Activated T-cell treated with anti-CD3 and anti-CD28 coated beads, Interleukin-2, amount 50 U/mL, for 24 hours (primary cell): ENCODE results near the gene ZBTB12.
"Not testable (repeated sequence)": the region's sequence is repeated elsewhere in the genome, so short reads cannot be mapped to it uniquely, and the experiment has no call there.

Source experiments
- DNase-seq: peaks from one replicate; pipeline ENCODE4 v3.0.0-alpha.2; 2020
- H3K27ac Mint-ChIP-seq: 2 replicates; pipeline ENCODE4 v1.8.0; 2020; ENCODE audit warnings: mild to moderate bottlenecking, mixed read lengths
- H3K27me3 Mint-ChIP-seq: 2 replicates; pipeline ENCODE4 v1.8.0; 2020; ENCODE audit warnings: mixed read lengths
- H3K36me3 Mint-ChIP-seq: 2 replicates; pipeline ENCODE4 v1.8.0; 2020; ENCODE audit warnings: low read depth, mixed read lengths
- H3K4me1 Mint-ChIP-seq: 2 replicates; pipeline ENCODE4 v1.8.0; 2020; ENCODE audit warnings: low read depth, mixed read lengths
- H3K4me3 Mint-ChIP-seq: 2 replicates; pipeline ENCODE4 v1.8.0; 2020; ENCODE audit warnings: mild to moderate bottlenecking, moderate library complexity, mixed read lengths
- H3K9me3 Mint-ChIP-seq: 2 replicates; pipeline ENCODE4 v1.8.0; 2020; ENCODE audit warnings: mixed read lengths

The ZBTB12 gene

GRCh38 chr6:31908791-31909190 lies 6.9 kb upstream of the ZBTB12 start:
- no peak overlapping the region for H3K4me3 Mint-ChIP-seq
- DNase-seq: no peak
- no peaks in the 10 kb centered on the region for H3K9me3 Mint-ChIP-seq
- peaks cover 29% of the 10 kb centered on the region for H3K4me1 Mint-ChIP-seq
- no peaks in the 10 kb centered on the region for H3K36me3 Mint-ChIP-seq
- no peak overlapping the region for H3K27ac Mint-ChIP-seq
- peaks cover 15% of the 10 kb centered on the region for H3K27me3 Mint-ChIP-seq

- not testable (repeated sequence) for H3K36me3 Mint-ChIP-seq, H3K9me3 Mint-ChIP-seq, H3K4me3 Mint-ChIP-seq, DNase-seq, H3K27ac Mint-ChIP-seq
- Mint-ChIP-seq H3K27me3 (peaks cover 15% of the 10 kb centered on the region), H3K4me1 (peaks cover 29% of the 10 kb centered on the region)
Measured at GRCh38 chr6:31908255-31908654, 6.4 kb upstream of the ZBTB12 start.

- H3K27me3 Mint-ChIP-seq: peaks cover 13% of the 10 kb centered on the region
- H3K27ac Mint-ChIP-seq: no peak overlapping the region
- no peak for DNase-seq
- no peaks in the 10 kb centered on the region for H3K9me3 Mint-ChIP-seq
- peaks cover 36% of the 10 kb centered on the region for H3K4me1 Mint-ChIP-seq
- H3K36me3 Mint-ChIP-seq: no peaks in the 10 kb centered on the region
- no peak overlapping the region for H3K4me3 Mint-ChIP-seq
Measured at GRCh38 chr6:31907158-31907813, 5.4 kb upstream of the ZBTB12 start.

DNA sequence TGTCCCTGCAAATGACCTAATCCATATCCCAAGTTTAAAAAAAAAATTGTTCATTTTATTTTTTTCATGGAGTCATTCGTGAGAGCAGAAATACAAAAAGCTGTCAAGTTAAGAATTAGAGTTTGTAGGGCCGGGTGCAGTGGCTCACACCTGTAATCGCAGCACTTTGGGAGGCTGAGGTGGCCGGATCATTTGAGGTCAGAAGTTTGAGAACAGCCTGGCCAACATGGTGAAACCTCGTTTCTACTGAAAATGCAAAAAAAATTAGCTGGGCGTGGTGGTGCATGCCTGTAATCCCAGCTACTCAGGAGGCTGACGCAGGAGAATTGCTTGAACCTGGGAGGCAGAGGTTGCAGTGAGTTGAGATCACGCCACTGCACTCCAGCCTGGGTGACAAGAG lies 4.8 kb upstream of the ZBTB12 start:
- not testable (repeated sequence) for H3K27ac Mint-ChIP-seq, DNase-seq, H3K9me3 Mint-ChIP-seq, H3K27me3 Mint-ChIP-seq, H3K4me3 Mint-ChIP-seq, H3K36me3 Mint-ChIP-seq
- peaks cover 32% of the 10 kb centered on the region for H3K4me1 Mint-ChIP-seq

DNA sequence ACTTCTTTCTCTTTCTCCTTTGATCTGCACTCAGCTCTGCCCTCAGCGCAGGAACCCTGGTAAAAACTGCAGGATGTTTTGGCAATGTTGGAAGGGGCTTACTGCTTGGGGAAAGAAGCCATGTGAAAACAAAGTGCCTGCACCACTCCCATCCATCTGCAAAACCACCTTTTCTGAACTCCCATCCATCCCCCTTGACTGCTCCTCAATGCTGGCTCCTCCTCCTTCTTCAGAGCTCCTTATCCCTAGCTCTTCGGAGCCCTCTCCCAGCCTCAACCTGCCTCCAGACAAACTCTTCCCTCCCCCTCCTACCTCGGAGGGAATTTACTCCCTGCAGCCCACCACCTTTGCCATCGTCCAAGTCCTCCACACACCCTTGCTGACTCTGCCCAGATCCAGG lies 4.2 kb upstream of the ZBTB12 start:
- no peaks in the 10 kb centered on the region for H3K36me3 Mint-ChIP-seq
- no peak overlapping the region for H3K27ac Mint-ChIP-seq
- H3K4me1 Mint-ChIP-seq: peaks cover 31% of the 10 kb centered on the region
- H3K4me3 Mint-ChIP-seq: no peak overlapping the region
- DNase-seq: no peak
- H3K27me3 Mint-ChIP-seq: peaks cover 9% of the 10 kb centered on the region
- H3K9me3 Mint-ChIP-seq: no peaks in the 10 kb centered on the region

DNA sequence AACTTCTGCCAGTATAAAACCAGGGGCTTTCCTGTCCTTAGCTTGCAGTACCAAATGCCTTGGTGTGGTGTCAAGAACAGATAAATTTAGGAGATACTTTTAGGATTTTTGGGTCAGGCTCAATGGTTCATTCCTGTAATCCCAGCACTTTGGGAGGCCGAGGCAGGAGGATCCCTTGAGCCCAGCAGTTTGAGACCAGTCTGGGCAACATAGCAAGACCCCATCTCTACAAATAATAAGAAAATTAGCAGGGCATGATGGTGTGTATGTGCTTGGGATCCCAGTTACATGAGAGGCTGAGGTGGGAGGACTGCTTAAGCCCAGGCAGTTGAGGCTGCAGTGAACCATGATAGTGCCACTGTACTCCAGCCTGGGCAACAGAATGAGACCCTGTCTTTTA lies 3.2 kb upstream of the ZBTB12 start:
- Mint-ChIP-seq H3K36me3 (peaks cover 2% of the 10 kb centered on the region), H3K4me3 (no peak overlapping the region), H3K27ac (no peak overlapping the region), H3K9me3 (no peaks in the 10 kb centered on the region), H3K27me3 (peaks cover 9% of the 10 kb centered on the region), H3K4me1 (peaks cover 31% of the 10 kb centered on the region)
- no peak for DNase-seq

- Mint-ChIP-seq H3K4me1 (peaks cover 33% of the 10 kb centered on the region), H3K27me3 (peaks cover 9% of the 10 kb centered on the region), H3K9me3 (no peaks in the 10 kb centered on the region), H3K27ac (no peak overlapping the region), H3K4me3 (no peak overlapping the region), H3K36me3 (peaks cover 9% of the 10 kb centered on the region)
- DNase-seq: no peak
Measured at GRCh38 chr6:31903957-31904356, 2.1 kb upstream of the ZBTB12 start.

- H3K36me3 Mint-ChIP-seq: peaks cover 23% of the 10 kb centered on the region
- H3K9me3 Mint-ChIP-seq: no peaks in the 10 kb centered on the region
Measured at GRCh38 chr6:31901415-31901952, 402 bp downstream of the ZBTB12 start.

DNA sequence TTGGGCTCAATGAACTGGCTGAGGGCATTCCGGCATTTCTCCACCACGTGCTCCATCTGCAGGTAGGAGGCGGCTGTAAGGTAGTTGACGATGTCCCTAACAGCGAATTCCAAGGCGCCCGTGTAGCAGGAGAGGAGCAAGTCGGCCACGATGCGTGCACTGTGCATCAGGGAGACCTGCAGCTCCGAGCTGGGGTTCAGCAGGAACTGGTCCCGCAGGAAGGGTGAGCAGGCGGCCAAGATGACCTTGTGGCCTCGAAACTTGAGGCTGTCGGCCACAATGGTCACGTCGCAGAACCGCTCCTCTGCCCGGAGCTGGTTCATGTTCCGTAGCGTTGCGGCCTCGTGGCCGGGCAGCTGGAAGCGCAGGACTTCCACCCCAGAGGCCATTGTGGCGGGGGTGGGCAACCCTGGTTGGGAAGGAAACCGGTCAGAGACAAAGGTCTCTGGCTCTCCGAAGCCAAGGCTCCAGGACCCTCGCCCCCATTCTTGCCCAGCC lies 920 bp downstream of the ZBTB12 start:
- H3K27ac Mint-ChIP-seq: peak overlapping the region; percentile 44
- peak overlapping the region; percentile 80 for H3K4me3 Mint-ChIP-seq
- no peaks in the 10 kb centered on the region for H3K9me3 Mint-ChIP-seq
- H3K4me1 Mint-ChIP-seq: peaks cover 37% of the 10 kb centered on the region
- H3K36me3 Mint-ChIP-seq: peaks cover 27% of the 10 kb centered on the region
- no peaks in the 10 kb centered on the region for H3K27me3 Mint-ChIP-seq
- no peak for DNase-seq

More at GRCh38 chr6:31901415-31901952, 402 bp downstream of the ZBTB12 start:
- peak; percentile 81 for DNase-seq
- Mint-ChIP-seq H3K27ac (peak overlapping the region; percentile 73), H3K4me3 (peak overlapping the region; percentile 80), H3K4me1 (peaks cover 32% of the 10 kb centered on the region), H3K27me3 (peaks cover 5% of the 10 kb centered on the region)

DNA sequence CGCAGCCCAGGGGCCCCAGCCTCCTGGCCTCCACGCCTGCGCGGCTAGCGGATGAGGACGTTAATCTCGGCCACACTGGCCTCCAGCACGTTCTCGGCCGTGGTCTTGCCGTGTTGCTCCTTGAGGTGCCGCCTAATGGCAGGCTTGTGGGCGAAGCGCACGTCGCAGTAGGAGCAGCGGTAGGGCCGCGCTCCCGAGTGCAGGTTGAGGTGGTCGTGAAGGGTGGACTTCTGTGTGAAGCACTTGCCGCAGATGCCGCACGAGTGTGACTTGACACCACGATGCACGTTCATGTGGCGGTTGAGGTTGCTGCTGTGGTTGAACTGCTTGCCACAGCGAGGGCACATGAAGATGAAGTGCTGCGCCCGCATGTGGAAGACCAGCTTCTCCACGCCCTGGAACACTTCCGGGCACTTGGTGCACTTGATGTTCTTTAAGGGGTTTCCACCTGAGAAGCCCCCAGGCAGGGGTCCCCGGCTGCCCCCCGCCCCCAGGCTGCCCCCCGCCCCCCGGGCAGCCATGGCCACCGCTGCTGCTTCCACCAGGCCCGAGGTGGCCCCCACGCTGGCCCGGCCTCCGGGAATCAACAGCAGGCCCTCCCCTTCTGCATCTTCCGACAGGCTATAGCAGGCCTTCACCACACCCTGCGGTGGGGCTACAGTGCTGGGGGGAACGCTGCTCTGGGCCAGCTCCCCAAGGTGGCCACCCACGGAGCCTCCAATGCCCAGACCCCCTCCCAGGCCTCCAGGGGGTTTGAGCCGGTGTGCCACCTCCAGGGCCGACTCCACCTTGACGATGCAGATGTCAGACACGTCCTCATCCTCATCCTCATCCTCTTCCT lies 1.8 kb downstream of the ZBTB12 start:
- Mint-ChIP-seq H3K27ac (peak overlapping the region; percentile 50), H3K4me3 (peak overlapping the region; percentile 20), H3K27me3 (no peaks in the 10 kb centered on the region), H3K9me3 (no peaks in the 10 kb centered on the region), H3K36me3 (peaks cover 34% of the 10 kb centered on the region), H3K4me1 (peaks cover 42% of the 10 kb centered on the region)
- DNase-seq: no peak

GRCh38 chr6:31899215-31899614 lies 2.7 kb downstream of the ZBTB12 start:
- Mint-ChIP-seq H3K36me3 (peaks cover 41% of the 10 kb centered on the region), H3K4me3 (peak overlapping the region; percentile 53), H3K27ac (peak overlapping the region; percentile 35), H3K27me3 (no peaks in the 10 kb centered on the region), H3K9me3 (no peaks in the 10 kb centered on the region), H3K4me1 (peaks cover 42% of the 10 kb centered on the region)
- no peak for DNase-seq

- H3K27ac Mint-ChIP-seq: peak overlapping the region; percentile 96
- H3K9me3 Mint-ChIP-seq: no peaks in the 10 kb centered on the region
- peak overlapping the region; percentile 93 for H3K4me3 Mint-ChIP-seq
- H3K4me1 Mint-ChIP-seq: peaks cover 42% of the 10 kb centered on the region
- peaks cover 44% of the 10 kb centered on the region for H3K36me3 Mint-ChIP-seq
- no peaks in the 10 kb centered on the region for H3K27me3 Mint-ChIP-seq
- DNase-seq: peak; percentile 42
Measured at GRCh38 chr6:31898383-31899011, 3.4 kb downstream of the ZBTB12 start.

- Mint-ChIP-seq H3K36me3 (peaks cover 51% of the 10 kb centered on the region), H3K27me3 (no peaks in the 10 kb centered on the region), H3K9me3 (no peaks in the 10 kb centered on the region), H3K4me1 (peaks cover 39% of the 10 kb centered on the region), H3K4me3 (peak within 1 kb of the TSS; percentile 93), H3K27ac (peak within 1 kb of the TSS; percentile 96)
- DNase-seq: peak; percentile 89
Measured at GRCh38 chr6:31897612-31898382, 4.1 kb downstream of the ZBTB12 start, which contains the start of gene EHMT2. Gene EHMT2 (minus strand): TSS chr6:31897698. CDS start chr6:31897677, 21 bp downstream.
